NOMO-1 treated with DMSO at 0.1 percent for 48 hours (cell line): Measurements from ENCODE around the gene KCNJ11.
"Not testable (repeated sequence)": the region's sequence is repeated elsewhere in the genome, so short reads cannot be mapped to it uniquely, and the experiment has no call there.

ENCODE experiments used
- DNase-seq: peaks from one replicate; lab custom pipeline; 2025; ENCODE audit not compliant: unreplicated experiment; lab: John Stamatoyannopoulos, UW

KCNJ11 gene

GRCh38 chr11:17388609-17389210 is at the start of gene KCNJ11:
Gene KCNJ11, minus strand, starts transcription at chr11:17388659. Its CDS starts 568 bp downstream, at chr11:17388091.
- no peak for DNase-seq

GRCh38 chr11:17437366-17437765 is 48.9 kb upstream of the KCNJ11 start:
- DNase-seq, result no peak

GRCh38 chr11:17434108-17434507 is 45.6 kb upstream of the KCNJ11 start:
- no peak for DNase-seq

- no peak for DNase-seq
Measured at GRCh38 chr11:17432002-17432401, 43.5 kb upstream of the KCNJ11 start.

- DNase-seq, result no peak
Measured at GRCh38 chr11:17431139-17431538, 42.7 kb upstream of the KCNJ11 start.

GRCh38 chr11:17430616-17431015 is 42.2 kb upstream of the KCNJ11 start:
- DNase-seq, result no peak

GRCh38 chr11:17428925-17429324 is 40.5 kb upstream of the KCNJ11 start:
- DNase-seq, result no peak

- DNase-seq, result no peak
Measured at GRCh38 chr11:17428261-17428660, 39.8 kb upstream of the KCNJ11 start.

- not testable (repeated sequence) for DNase-seq
Measured at GRCh38 chr11:17426233-17426632, 37.8 kb upstream of the KCNJ11 start.

- no peak for DNase-seq
Measured at GRCh38 chr11:17423533-17424310, 35.3 kb upstream of the KCNJ11 start.

- no peak for DNase-seq
Measured at GRCh38 chr11:17421781-17422180, 33.3 kb upstream of the KCNJ11 start.

- DNase-seq, result no peak
Measured at GRCh38 chr11:17418444-17419081, 30.1 kb upstream of the KCNJ11 start.

GRCh38 chr11:17416492-17416891 is 28.0 kb upstream of the KCNJ11 start:
- no peak for DNase-seq

- no peak for DNase-seq
Measured at GRCh38 chr11:17415523-17416104, 27.2 kb upstream of the KCNJ11 start.

- DNase-seq, result no peak
Measured at GRCh38 chr11:17414992-17415391, 26.5 kb upstream of the KCNJ11 start.

- DNase-seq, result no peak
Measured at GRCh38 chr11:17414317-17414737, 25.9 kb upstream of the KCNJ11 start.

- DNase-seq, result no peak
Measured at GRCh38 chr11:17413414-17414316, 25.2 kb upstream of the KCNJ11 start.

GRCh38 chr11:17412488-17413180 is 24.2 kb upstream of the KCNJ11 start:
- no peak for DNase-seq

- DNase-seq, result no peak
Measured at GRCh38 chr11:17411418-17411817, 23.0 kb upstream of the KCNJ11 start.
